Upper lobe of left lung (tissue), 4 donors: Measurements from ENCODE around the gene CEP131.

ENCODE experiments used
- POLR2A ChIP-seq, 4 donors: fragments of 450-650 bp; IDR thresholded peaks; one replicate each; pipeline ENCODE4 v1.5.1; 2016 to 2017; ENCODE audit warnings: antibody characterized with exemption in 4 of 4, mild to moderate bottlenecking in 2 of 4
- TF ChIP-seq, protein P1 (sequence below), 6 experiments: fragments of 450-650 bp in 4 of 6; fragments of 200-600 bp in 2 of 6; sonication (generic) in 2 of 6; IDR thresholded peaks; one replicate each; pipeline ENCODE4 v1.5.1; 2016 to 2019; ENCODE audit warnings: antibody characterized with exemption in 6 of 6

DNA sequence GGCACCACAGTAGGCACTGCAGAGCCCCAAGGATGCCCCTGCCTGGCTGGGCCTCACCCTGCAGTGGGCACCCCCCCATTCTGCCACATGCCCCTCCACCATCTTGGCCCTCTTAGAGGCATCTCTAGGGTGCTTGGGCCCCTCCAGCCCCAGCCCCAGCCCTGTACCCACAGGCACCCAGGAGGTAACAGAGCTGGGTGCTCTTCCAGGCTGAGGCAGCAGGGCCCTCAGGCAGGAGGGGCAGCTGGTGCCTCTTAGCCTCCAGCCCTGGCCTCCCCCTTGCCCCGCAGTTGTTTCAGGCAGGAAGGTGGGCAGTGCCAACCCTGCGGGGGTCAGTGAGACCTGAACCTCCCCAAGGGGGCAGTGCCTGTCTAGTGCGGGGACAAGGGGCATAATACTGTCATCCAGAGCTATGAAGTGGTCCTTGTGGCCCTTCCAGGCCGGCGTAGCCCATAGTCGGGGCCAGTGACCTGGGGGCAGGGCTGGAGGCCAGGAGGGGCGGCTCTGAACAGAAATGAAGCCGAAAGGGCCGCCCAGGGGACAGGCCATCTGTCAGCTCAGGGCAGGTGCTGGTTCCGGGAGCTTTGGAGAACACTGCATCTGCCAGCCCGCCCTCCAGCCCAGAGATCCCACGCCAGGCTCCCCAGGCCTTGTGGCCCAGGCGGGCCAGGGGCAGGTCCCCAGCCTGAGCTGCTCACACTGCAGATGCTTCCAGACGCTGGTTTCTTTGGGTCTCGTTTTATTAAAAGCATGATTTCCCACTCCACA, 51.9 kb downstream of the CEP131 start:
- TF ChIP-seq, protein P1, sequence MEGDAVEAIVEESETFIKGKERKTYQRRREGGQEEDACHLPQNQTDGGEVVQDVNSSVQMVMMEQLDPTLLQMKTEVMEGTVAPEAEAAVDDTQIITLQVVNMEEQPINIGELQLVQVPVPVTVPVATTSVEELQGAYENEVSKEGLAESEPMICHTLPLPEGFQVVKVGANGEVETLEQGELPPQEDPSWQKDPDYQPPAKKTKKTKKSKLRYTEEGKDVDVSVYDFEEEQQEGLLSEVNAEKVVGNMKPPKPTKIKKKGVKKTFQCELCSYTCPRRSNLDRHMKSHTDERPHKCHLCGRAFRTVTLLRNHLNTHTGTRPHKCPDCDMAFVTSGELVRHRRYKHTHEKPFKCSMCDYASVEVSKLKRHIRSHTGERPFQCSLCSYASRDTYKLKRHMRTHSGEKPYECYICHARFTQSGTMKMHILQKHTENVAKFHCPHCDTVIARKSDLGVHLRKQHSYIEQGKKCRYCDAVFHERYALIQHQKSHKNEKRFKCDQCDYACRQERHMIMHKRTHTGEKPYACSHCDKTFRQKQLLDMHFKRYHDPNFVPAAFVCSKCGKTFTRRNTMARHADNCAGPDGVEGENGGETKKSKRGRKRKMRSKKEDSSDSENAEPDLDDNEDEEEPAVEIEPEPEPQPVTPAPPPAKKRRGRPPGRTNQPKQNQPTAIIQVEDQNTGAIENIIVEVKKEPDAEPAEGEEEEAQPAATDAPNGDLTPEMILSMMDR (IDR thresholded peaks at IDR 0.05), result no peak
- TF ChIP-seq POLR2A (IDR thresholded peaks at IDR 0.05), result no peak
